GM18873 (cell line): ENCODE data around the gene SLMAP.
"Not testable (repeated sequence)": the region's sequence is repeated elsewhere in the genome, so short reads cannot be mapped to it uniquely, and the experiment has no call there.

Experiments used
- ATAC-seq: cut with Tn5 transposase; IDR thresholded peaks from one replicate; pipeline ENCODE4 v1.9.1; 2021; ENCODE audit warnings: mild to moderate bottlenecking, moderate library complexity, moderate number of reproducible peaks; ENCODE audit not compliant: unreplicated experiment, low FRiP score

SLMAP gene

DNA sequence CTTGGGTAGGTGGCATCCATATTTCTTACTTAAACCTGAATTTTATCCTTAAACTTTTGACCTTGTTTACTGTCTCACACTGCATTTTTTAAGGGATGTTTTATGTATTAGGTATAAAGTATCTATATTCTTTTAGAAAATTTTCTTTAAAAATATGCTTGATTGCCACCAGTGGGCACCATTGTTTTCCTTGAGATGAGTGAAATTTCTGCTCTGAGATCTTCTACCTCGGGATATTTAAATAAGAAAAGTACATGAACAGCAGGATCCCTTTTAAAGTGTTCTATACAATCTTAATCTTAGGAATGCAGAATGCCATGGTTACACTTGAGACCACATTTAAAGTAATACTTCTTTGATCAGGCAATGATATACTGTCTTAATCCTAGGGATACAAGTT is 108.7 kb downstream of the SLMAP start:
- ATAC-seq: no peak

- ATAC-seq: not testable (repeated sequence)
Observed at GRCh38 chr3:57869110-57869509, 113.0 kb downstream of the SLMAP start.

DNA sequence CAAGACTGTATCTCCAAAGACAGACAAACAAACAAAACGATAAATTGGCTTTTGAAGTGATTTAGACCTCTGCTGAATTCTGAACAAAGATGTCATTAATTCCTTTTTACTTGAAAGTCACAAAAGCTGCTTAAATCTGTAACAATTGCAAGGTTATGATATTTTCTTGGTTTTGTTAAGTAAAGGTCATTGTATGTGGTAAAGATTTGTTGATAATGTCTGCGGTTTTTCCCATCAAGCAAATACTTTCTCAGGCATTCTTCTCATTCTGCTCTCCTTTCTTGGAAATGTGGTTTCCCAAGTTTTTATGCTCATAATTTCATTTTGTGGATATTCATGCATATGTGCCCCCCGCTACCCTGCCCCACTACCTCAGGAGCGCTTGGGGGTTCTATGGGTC is 116.5 kb downstream of the SLMAP start:
- ATAC-seq: no peak

- ATAC-seq: no peak
Observed at GRCh38 chr3:57876632-57877031, 120.5 kb downstream of the SLMAP start.

DNA sequence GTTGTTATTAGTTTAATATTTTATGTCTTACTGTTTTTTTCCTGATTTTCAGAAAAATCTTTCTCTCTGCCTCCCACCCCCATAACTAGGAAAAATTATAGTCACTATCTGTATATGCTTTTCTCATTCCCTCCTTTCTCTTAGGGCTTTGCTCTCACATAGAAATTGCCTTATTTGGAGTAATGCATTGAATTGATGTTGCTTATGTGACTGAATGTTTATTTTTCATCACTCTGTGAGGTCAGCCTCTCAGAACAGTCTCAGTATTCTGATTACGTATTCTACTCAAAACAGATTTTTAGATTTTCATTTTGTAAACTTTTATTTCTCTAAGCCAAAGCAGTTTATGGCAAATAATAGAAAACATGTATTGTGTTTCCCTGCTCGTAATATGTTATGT is 121.0 kb downstream of the SLMAP start:
- ATAC-seq: no peak

DNA sequence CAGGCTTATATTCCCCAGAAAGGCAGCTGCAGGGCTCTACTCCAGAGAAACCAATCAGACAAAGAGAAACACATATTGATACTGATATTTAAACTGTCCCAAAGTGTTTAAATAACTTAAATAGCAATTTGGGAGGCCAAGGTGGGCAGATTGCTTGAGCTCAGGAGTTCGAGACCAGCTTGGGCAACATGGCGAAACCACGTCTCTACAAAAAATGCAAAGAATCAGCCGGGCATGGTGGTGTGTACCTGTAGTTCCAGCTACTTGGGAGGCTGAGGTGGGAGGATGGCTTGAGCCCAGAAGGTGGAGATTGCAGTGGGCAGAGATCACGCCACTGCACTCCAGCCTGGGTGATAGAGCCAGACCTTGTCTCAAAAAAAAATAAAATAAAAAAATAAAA is 128.3 kb downstream of the SLMAP start:
- ATAC-seq: not testable (repeated sequence)

DNA sequence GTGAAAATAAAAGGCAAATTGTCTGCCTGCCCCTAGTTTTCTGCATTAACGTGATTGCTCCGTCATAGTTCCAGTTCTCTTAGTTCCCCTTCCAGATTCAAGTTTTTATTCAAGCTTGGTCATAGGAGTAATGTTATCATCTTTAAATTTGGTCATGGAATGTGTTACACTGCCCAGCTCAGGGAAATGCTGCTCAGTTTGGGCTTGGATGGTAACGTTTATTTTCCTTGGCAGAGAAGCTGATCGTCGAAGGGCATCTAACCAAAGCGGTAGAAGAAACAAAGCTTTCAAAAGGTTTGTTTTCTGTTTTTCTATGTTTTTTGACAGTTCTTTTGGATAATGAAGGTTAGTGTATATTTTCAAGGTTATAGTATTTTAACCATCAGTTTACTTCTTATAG is 133.7 kb downstream of the SLMAP start:
- no peak for ATAC-seq

DNA sequence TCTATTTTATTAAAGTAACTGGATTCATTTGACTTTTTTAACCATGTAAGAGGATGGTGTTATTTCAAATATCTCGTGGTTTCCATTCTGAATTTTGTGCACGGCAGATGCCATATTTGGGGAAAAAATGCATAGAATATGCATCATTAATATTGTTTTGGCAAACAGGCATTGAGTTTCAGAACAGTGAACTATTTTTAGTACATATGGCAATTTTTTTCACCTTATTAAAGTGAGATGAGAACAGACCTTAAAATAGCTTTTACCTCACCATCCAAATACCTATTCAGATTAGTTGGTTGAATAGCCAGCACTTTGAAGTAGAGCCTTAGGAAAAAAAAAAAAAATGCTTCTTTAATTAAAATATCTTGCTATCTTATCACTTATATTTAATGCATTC is 134.8 kb downstream of the SLMAP start:
- ATAC-seq: no peak

DNA sequence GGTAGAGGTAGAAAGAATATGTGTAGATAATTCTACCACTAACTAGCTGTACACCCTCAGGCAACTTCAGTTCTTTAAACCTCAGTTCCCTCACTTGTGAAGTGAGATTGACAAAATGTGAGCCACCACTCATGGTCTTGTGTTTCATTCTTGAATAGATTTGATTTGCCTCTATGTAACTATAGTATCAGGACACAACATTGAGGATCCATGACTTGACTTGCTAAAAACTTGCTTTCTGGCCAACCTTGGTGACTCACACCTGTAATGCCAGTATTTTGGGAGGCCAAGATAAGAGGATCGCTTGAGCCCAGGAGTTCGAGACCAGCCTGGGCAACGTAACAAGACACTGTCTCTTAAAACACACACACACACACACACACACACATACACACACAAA is 136.3 kb downstream of the SLMAP start:
- no peak for ATAC-seq

- ATAC-seq: no peak
Observed at GRCh38 chr3:57893156-57893555, 137.0 kb downstream of the SLMAP start.

DNA sequence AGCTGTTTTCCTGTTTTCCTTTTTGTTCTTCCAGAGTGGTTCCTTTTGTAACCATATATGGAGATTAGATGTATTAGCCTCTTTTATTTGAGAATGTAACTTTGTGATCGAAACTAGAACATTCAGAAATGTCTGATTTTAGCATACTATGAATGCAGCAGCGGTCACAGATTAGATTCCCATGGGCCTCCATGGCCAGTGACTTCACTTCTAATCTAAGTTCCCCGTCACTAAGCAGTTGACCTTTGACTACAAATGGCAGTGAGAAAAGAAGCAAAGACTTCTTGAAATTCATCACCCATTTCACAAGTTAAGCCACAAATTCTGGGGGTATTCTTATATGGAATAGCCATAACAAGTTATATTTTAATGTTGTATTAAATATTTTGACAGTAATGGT is 137.6 kb downstream of the SLMAP start:
- ATAC-seq: no peak

- no peak for ATAC-seq
Observed at GRCh38 chr3:57896031-57896430, 139.9 kb downstream of the SLMAP start.

GRCh38 chr3:57896691-57897090 is 140.6 kb downstream of the SLMAP start:
- no peak for ATAC-seq

DNA sequence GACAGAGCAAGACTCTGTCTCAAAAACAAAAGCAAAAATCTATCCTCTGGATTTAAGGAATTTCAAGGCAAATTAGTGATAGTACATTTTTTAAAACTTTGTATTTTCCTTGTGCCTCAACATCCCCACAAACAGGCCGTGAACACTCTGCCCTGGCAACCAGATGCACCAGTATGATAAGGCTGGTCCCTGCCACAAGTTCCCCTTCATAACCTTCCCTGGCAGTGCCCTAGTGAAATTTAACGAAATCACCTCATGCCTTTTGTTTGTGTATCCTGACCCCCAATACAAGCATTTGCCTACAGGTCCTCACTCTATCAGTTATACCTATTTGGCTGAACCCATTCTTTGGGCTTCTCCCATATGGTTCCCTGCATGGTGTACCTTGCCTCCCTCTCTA is 144.7 kb downstream of the SLMAP start:
- no peak for ATAC-seq

- no peak for ATAC-seq
Observed at GRCh38 chr3:57903124-57903890, 147.2 kb downstream of the SLMAP start.

DNA sequence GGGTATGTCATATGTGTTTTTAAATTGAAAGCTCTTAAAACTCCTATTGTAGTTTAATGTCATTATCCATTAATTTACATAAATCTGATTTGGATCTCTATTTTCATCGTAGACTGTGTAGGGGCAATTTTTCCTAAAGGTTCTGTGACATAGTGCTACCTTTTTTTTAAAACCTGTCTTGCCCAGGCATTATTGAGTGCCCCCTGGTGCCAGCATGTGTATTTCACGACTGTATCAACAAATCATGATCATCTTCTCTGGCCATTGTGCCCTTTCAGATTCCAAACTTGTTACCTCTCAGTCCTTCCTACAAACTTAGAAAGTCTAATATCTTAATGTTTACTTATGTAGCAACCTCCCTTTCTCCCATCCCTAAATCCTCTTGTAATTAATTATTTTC is 154.9 kb downstream of the SLMAP start:
- ATAC-seq: no peak

GRCh38 chr3:57911593-57911992 is 155.5 kb downstream of the SLMAP start:
- no peak for ATAC-seq

GRCh38 chr3:57917601-57918000 is 161.5 kb downstream of the SLMAP start:
- no peak for ATAC-seq

- no peak for ATAC-seq
Observed at GRCh38 chr3:57918123-57918837, 162.2 kb downstream of the SLMAP start.

DNA sequence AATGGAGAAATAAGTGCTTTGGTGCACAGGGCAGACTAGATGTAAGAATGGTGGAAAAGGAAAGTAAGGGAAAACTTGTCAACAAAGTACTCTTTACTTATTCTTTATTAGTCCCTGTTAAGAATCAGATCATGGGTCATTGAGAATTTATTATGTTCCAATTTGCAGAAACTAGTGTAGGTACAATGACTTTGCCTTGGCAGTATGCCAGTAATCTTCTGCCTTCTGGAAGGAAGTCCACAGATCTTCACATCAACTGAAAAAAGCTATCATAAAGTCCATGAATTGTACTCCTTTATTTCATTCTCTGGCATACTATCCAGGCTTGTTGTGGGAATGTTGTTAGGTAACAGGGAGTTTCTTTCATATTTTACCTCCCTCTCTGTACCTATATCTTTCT is 163.9 kb downstream of the SLMAP start:
- no peak for ATAC-seq

GRCh38 chr3:57923101-57923500 is 167.0 kb downstream of the SLMAP start:
- no peak for ATAC-seq

- no peak for ATAC-seq
Observed at GRCh38 chr3:57923752-57924151, 167.6 kb downstream of the SLMAP start.
